Measurements from ENCODE around the gene SGF29.
"Not testable (repeated sequence)": the region's sequence is repeated elsewhere in the genome, so short reads cannot be mapped to it uniquely, and the experiment has no call there.

The SGF29 gene

DNA sequence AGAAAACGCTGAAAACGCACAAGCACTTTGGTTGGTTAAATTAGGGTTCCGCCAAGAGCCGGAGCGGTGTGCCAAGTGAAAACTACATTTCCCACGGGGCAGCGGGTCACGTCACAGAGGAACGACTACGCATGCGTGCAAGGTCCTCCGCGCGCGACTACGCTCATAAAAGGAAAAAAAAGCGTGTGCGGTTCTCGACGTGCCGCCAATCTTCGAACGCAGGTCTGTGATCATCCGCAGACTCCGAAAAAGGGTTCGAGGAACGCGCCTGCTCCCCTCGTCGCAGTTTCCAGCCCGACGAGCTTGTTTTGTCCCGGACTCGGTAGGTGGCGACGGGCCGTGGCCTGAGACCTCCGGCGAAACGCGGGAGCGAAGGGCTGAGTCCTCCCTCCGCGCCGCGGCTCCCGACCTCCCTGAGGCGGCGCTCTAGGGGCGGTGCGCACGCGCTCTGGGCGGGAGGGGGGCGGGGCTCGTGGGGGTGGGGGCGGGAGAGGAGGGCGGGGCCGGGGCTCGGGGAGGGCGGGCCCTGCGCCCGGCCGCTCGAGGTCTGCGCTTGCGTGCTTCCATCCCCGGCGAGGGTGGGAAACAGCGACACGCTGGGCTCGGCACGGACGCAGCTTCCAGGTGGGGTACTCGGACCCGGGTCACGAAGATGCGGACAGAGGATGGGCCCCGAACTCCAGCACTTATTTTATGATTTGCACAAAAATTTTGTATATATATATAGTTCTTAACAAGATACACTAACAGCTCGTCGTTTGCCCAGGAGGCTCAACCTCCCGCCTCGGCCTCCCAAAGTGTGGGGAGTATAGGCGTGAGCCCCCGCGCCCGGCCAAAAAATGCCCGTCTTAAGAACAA lies at the start of gene SGF29:
Gene SGF29 (plus strand): TSS at position 145 of the 858 bp plus-strand sequence. CDS start 27,150 bp downstream, outside the sequence.
- peak; percentile 90 for DNase-seq (ENCODE audit: low spot score)

DNA sequence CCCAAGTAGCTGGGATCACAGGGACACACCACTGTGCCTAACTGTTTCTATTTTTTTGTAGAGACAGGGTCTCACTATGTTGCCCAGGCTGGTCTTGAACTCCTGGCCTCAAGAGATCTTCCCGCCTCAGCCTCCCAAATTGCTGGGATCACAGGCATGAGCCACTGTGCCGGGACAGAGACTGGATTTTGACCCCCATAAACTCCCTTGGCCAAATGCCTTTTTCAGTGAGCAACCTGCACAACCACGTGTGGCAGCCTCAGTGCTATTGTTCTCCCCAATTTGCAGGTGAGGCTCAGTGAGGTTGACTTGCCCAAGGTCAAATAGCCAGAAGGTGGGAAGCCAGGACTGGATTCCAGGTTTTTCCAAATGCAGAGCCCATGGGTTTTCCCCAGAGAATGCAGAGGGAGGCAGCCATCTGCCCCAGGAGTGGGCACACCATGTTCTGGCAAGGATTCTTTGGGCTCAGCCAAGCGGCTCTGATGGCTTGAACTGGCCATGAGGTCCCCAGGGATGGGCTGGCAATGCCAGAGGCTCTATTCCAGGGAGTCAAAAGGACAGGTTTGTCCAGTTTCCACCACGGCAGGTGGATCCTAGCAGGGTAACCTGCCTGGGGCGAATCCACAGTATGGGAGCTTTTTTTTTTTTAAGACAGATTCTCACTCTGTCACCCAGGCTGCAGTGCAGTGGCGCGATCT lies 48.9 kb upstream of the SGF29 start:
- no peak for DNase-seq (ENCODE audit: low spot score)

DNA sequence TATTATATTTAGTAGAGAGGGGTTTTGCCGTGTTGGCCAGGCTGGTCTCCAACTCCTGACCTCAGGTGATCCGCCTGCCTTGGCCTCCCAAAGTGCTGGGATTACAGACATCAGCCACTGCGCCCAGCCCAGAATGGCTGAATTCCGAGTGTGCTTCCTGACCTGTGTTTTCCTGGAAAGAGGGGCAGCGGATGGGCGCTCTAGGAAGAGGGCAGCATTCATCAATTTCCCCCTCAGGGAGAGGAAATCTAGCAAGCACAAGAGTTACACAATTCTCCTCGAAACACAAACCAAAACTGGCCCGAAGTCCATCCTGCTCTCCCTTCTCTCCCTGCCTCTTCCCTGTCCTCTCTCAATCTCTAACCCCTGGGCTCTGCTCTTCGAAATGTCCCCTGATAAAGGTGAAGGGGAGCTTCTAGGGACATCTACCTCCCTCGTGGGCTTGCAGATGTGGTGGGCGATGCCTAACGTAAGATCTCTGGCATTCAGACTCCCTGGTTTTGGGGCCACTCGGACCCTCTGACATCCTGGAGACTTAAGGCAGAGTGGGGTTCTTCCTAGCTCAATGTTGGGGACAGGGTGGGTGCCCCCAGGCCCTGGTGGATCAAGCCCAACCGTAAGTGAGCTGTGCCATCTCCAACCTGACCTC lies 48.1 kb upstream of the SGF29 start:
- DNase-seq (ENCODE audit: low spot score) = no peak

DNA sequence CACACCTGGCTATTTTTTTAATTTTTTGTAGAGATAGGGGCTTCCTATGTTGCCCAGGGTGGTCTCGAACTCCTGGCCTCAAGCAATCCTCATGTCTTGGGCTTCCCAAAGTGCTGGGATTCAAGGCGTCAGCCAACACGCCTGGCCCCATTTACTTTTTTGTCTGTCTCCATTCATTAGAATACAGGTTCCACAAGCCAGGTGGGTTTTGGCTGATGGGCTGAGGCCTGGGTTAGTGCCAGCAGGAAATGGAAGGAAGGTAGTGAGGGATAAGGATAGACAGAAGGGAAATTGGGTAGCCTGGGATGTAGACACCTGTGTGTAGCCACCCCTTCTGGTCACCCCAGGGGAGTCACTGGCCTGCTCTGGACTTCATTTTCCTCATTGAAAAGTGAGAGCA lies 42.7 kb upstream of the SGF29 start:
- no peak for DNase-seq (ENCODE audit: low spot score)

DNA sequence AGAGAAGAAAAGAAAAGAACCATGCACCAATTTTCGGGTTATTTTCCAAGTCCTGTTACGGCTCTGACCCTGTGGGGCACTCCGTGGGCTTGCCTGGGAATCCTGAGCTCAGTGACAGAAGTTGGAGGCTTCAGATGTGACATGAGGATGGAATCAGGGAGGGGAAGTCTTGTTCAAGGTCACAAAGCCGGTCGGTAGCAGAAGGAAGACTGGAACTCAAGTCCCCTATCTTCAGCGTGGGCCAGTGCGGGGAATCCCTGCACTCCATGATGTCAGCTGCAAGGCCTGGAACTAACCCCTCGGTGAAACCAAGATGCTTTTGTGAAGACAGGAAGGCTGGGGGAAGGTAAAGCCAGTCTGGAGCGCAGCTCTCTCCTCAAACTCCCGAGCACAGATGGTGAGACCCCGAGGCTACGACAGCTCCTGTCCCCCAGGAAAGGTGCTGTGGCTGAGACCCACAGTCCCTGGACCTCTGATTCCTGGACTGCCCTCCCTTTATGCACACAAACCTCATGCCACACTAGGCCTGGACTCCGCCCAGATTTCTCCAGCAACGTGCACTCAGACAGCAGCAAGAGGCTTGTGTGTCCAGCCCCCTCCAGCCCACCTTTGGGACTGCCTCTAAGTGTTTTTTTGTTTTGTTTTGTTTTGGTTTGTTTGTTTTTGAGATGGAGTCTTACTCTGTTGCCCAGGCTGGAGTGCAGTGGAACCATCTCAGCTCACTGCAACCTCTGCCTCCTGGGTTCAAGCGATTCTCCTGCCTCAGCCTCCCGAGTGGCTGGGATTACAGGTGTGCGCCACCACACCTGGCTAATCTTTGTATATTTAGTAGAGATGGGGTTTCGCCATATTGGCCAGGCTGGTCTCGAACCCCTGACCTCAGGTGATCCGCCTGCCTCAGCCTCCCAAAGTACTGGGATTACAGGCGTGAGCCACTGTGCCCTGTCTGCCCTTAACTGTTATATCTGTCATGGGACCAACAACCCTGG lies 41.6 kb upstream of the SGF29 start:
- no peak for DNase-seq (ENCODE audit: low spot score)

DNA sequence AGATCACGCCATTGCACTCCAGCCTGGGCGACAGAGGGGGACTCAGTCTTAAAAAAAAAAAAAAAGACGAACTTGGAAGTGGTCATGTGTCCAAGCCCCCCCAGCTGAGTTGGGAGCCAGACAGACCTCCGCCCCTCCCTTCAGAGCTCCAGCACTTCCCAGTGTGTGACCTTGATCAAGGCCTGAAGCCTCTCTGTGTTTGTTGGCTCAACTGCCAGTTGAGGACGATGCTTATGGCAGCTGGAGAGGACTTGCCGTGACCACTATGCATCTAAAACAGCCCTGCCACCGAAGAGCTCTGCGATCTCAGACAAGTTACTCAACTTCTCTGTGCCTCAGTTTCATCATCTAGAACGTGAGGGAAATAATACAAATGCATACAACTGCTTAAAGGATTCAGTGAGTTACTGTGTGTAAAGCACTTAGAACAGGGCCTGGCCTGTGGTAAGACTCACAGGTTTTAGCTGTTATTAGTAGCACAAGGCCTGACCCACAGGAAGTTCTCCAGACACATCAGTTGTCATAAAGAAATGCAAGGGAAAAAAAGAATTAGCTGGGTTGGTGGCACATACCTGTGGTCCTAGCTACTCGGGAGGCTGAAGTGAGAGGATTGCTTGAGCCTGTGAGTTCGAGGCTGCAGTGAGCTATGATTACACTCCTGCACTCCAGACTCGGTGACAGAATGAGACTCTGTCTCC lies 40.1 kb upstream of the SGF29 start:
- DNase-seq (ENCODE audit: low spot score) = no peak

DNA sequence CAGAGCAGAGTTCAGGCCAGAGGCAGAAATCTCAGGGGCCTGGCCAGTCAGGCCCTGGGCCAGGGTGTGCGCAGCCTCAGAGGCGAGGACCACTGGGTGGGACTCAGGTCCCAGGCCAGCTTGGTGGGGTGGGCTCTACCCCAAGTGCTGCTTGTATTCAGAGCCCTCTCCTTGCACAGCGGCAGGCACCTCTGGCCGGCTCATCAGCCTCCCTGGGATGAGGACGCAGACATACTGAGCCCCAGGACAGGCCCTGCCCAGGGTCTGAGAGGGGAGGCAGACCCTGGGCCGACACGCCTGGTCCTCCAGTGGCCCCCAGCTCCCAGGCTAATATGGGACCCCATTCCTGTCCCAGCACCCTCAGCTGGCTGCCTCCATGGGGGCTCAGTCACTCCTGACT lies 39.5 kb upstream of the SGF29 start:
- no peak for DNase-seq (ENCODE audit: low spot score)

DNA sequence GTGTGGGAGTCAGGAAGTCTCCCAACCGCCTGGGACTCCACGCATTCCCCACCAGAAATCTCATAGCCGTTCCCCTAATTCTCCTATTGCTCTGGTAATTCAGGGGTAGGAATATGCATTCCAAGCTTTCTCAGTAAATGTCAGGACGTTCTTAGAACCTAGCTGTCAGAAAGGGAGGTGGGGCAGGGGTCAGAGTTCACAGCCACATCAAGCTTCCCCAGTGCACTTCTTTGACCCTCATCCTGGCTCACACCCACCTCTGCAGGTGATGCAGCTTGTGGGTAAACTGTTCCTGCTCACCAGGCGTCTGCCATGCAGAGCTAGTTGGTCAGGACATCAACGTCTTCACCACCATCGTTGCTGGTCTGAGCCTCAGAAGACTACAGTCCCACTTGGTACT lies 33.0 kb upstream of the SGF29 start:
- no peak for DNase-seq (ENCODE audit: low spot score)

DNA sequence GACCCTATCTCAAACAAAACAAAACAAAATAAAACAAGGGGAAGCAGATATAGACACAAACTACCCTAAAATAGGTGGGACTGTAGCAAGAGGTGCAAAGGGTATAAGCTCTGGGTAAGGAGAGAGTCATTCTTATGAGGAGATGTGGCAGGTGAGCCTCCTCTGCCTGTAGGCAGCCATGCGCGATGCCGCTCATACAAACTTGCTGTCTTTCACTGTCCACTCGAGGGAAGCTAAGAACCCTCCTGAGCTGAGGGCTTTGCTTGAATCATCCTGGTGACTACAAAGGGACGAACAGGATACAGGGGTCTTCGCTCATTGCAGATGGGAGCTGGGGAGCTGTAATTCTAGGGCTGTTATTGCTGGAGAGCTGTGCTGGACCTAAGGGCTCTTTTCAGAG lies 32.3 kb upstream of the SGF29 start:
- no peak for DNase-seq (ENCODE audit: low spot score)

DNA sequence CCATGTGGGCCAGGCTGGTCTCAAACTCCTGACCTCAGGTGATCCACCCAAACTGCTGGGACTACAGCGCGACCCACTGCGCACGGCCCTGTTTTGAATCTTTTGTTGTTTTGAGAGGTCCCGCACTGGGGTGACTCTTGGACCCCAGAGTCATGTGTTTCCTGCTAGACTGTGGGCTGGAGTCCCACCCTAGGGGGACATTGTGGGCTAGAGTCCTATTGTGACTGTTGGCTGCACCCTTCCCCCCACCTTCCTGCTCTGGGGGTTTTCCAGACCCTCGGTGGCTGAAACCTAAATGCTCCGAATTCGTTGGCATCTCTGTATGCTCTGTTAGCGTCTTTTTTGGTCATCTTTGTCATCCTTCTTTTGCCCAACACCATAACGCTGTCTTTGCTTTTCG lies 30.9 kb upstream of the SGF29 start:
- no peak for DNase-seq (ENCODE audit: low spot score)

DNA sequence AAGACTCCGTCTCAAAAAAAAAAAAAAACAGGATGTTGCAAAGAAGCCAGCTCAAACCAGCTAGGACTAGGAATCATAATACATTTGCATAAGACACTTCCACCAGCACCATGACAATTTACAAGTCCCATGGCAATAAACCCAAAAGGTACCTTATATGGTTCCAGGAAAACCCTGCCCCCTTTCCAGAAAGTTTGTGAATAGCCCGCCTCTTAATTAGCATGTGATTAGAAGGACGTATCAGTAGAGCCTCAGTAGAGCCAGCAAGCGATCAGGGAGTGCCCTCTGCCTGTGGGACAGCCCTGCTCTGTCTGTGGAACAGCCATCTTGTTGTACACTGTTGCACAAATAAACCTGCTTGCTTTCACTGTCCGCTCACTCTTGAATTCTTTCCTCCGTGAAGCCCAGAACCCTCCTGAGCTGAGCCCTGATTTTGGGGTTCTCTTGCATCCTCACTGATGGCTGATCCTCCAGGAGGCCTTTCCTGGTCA lies 29.0 kb upstream of the SGF29 start:
- no peak for DNase-seq (ENCODE audit: low spot score)

DNA sequence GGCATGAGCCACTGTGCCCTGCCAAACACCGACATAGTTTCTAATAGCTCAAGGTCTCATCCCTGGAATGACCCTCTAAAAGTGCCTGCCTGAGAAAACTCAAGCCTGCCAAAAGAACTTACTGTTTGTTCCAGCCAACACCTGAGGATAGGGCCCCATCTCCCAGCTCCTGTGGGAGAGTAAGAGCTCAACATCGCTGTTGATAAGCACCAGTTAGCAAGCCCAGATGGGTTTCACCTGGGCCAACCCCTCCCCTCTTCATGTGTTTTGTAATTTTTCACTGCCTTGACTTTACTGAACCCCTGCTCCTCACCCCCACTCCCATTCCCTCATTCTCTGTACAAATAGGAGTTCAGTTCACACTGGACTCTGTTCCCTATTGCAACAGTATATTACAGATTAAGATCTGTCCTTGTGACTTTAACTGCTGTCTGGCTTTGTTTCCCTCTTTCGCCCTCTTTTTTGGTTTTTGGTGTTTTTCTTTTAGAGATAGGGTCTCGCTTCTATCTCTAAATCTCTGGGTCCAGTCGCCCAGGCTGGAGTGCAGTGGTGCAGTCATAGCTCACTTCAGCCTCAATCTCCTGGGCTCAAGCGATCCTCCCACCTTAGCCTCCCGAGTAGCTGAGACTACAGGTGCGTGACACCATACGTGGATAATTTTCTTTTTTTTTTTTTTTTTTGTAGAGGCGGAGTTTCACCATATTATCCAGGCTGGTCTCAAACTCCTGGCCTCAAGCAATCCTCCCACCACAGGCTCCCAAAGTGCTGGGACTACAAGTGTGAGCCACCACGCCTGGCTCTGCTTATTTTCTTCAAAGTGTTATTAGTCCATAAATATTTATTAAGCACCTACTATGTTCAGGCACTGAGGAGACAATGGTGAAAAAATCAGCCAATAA lies 27.3 kb upstream of the SGF29 start:
- no peak for DNase-seq (ENCODE audit: low spot score)

DNA sequence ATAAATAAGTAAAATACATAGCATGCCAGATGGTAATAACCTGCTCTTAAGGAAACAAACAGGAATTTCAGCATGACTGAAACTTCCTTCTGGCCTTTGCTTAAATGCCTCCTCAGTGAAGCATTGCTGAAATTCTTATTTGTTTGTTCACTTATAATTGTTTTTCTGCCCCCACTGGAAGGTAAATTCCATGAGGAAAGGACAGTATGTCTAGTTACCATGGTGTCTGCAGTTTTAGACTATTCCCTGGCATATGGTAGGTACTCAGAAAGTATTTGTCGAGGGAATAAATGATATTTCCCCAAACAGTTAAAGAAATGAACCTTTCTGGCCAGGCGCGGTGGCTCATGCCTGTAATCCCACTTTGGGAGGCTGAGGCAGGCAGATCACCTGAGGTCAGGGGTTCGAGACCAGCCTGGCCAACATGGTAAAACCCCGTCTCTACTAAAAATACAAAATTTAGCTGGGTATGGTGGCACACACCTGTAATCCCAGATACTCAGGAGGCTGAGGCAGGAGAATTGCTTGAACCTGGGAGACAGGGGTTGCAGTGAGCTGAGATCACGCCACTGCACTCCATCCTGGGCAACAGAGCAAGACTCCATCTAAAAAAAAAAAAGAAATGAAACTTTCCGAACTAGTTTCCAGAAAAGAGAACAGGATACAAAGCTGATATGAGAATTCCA lies 26.5 kb upstream of the SGF29 start:
- not testable (repeated sequence) for DNase-seq (ENCODE audit: low spot score)

DNA sequence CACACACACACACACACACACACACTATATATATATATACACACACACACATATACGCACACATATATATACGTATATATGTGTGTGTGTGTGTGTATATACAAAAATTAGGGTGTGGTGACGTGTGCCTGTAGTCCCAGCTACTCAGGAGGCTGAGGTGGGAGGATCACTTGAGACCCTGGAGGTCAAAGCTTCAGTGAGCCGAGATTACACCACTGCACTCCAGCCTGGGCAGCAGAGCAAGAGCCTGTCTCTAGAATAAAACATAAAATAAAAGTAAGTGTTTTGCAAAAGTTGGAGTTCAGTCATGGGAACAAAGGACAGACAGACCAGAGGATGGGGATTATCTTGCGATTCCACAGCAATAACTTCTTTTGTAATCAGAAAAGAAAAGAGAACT lies 25.7 kb upstream of the SGF29 start:
- DNase-seq (ENCODE audit: low spot score) = no peak

DNA sequence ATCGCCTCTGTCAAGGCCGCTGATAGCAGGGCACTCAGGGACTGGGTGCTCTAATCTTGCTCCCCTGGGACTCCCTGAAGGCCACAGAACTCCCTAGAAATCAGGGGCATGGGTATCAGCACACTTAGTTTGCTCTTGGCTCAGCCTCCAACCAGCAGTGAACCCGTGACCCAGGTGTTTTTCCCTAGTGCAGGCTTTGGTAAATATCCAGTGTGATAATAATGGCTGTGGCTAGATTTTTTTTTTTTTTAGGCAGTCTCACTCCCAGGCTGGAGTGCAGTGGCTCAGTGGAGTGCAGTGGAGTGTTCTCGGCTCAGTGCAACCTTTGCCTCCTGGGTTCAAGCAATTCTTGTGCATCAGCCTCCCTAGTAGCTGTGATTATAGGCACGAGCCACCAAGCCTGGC lies 25.3 kb upstream of the SGF29 start:
- DNase-seq (ENCODE audit: low spot score) = no peak

DNA sequence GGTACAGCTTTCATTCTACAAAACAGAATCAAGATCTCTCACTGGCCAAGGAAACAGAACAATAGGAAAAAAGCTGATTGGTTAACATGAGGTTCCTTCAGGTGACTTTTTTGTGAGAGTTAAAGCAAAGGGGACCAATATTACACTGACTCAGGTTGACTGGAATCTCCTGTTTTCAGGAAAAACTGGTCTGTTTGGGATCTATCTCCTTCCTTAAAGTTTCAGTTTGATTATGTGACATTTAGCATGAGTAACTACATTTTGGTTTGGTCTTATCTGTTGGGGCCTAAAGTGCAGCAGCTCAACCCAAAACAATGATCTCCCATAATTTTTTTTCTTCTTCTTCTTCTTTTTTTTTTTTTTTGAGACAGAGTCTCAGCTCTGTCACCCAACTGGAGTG lies 24.6 kb upstream of the SGF29 start:
- DNase-seq (ENCODE audit: low spot score) = no peak

DNA sequence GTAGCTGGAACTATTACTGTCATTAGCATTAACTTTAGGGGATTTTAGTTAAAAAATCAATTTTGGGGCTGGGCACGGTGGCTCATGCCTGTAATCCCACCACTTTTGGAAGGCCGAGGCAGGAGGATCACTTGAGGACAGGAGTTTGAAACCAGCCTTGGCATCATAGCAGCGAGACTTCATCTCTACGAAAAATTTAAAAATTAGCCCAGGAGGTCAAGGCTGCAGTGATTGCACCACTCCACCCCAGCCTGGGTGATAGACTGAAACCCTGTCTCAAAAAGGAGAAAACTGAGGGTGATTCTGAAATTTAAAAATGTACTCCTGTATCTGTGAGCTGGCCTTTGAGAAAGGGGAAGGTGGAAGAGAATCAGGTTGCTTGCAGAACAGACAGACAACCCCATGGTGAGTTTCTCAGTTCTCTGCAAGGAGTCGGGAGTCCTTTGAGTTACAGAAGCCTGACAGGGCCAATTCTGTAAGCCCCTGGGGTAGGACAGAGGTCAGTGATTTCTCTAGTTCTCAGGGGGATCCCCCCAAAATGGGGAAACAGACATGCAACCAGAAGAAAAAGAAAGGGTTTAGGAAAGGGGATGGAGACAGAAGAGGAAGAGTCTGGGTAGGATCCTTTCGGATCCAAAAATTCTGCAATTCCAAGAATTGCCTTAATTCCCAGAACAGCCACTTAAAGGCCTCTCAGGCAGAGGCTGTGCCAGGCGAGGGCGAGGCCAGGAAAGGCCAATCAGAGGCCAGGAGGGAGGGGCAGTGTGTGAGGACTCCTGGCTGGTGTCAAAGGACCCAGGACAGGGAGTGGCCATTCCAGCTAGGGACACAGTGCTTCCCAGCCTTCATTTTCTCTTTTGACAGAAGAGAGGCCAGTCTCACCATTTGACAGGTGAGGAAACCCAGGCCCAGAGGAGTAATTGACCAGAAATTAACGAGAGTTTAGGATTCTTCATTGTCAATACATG lies 21.7 kb upstream of the SGF29 start:
- DNase-seq (ENCODE audit: low spot score) = no peak
